Amniotic epithelial cell (primary cell): ENCODE results near the gene C4B.
"Not testable (repeated sequence)": the region's sequence is repeated elsewhere in the genome, so short reads cannot be mapped to it uniquely, and the experiment has no call there.

Source experiments
- DNase-seq: peaks from one replicate; pipeline ENCODE4 v3.0.0-alpha.2; 2010; ENCODE audit warnings: low read depth

Gene C4B

GRCh38 chr6:32053314-32053713 lies 38.7 kb downstream of the C4B start:
- not testable (repeated sequence) for DNase-seq

DNA sequence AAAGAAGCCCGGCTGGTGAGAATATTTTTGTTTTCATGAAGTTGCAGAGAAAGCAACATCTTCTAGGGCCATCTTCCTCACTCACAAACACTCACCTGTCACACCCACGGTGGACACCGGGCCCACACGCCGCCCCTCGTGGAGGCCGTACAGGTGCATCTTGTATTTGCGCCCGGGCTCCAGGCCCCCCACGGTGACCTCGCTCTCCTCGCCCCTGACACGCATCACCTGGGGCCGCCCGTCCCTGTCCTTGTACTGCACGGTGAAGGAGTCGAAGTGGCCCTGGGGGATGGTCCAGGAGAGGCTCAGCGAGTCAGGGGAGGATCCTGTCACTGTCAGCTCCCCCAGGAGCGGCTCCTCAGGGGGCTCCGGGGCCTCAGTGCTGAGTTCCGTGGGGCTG lies 41.2 kb downstream of the C4B start:
- DNase-seq = not testable (repeated sequence)

GRCh38 chr6:32056254-32056653 lies 41.7 kb downstream of the C4B start:
- DNase-seq = no peak

- DNase-seq = no peak
These were observed 43.4 kb downstream of the C4B start for GRCh38 chr6:32057966-32058365.

DNA sequence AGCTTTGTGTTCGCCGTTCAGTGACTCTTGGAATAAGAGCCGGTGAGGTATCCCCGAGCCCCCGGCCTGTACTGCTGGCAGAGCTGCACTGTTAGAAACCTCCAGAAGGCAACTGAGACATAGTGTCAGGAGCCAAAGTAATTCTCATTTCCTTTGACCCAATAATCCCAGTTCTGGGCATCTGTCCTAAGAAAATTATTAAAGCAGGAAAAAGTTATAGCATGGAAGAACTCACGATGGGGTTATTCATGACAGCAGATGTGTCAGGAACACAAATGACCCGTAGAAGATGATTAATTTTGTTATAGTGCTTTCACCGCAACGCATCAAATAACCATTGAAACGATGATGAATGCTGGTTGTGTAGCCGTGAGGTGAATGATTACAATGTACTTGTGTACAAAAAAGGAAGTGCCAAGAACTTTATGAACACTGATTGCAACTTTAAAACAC lies 43.9 kb downstream of the C4B start:
- DNase-seq = no peak

- peak; percentile 38 for DNase-seq
These were observed 46.5 kb downstream of the C4B start for GRCh38 chr6:32060966-32061655.

DNA sequence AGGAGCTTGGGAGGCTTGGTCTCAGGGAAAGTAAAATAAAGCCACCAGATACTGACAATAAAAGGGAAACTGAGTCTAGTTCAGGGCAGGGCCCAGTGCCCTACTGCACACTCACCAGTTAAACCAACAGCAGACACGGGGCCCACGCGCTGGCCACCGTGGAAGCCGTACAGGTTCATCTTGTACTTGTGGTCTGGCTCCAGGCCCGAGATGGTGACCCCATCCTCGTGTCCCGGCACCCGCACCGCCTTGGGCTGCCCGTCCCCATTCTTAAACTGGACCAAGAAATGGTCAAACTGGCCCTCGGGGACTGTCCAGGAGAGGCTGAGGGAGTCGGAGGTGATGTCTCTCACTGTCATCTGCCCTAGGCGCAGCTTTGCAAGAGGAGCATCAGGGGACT lies 50.1 kb downstream of the C4B start:
- no peak for DNase-seq

- DNase-seq = not testable (repeated sequence)
These were observed 52.9 kb downstream of the C4B start for GRCh38 chr6:32067521-32067920.

- DNase-seq = not testable (repeated sequence)
These were observed 53.7 kb downstream of the C4B start for GRCh38 chr6:32068315-32068714.

DNA sequence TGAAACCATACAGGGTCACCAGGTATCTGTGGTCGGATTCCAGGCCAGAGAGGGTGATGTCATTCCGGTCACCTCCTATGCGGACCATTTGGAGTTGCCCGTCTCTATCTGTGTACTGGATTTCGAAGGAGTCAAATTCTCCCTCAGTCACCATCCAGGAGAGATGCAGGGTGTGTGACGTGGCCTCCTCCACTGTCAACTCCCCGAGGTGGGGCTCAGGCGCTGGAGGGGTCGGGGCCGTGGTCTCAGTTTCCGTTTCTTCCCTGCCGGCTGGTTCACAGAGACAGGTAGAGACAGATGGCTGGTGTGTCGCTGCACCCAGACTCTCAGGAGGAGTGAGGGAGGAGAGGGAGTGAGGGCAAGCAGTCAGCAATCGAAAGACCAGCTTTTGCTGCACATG lies 54.3 kb downstream of the C4B start:
- no peak for DNase-seq

GRCh38 chr6:32069460-32069859 lies 54.9 kb downstream of the C4B start:
- no peak for DNase-seq

GRCh38 chr6:32069878-32070515 lies 55.4 kb downstream of the C4B start:
- no peak for DNase-seq

GRCh38 chr6:32070814-32071543 lies 56.4 kb downstream of the C4B start:
- no peak for DNase-seq

DNA sequence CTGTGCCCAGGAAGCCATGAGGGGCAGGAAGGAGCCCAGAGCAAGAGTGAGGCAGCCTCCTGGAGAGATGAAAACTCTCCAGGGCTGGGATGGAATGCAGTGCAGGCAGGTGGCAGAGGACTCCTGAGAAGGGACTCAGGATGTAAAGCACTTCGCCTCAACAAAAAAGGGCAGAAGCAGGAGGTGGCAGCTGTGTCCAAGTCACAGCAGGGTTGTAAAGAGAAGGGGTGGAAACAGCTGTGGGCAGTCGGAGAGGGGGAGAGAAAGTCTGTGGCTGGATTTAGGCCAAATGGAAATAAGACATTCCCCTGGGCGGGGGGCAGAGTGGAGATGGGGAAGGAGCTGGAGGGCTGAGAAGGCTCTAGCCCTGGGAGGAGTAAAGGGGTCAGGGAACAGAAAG lies 58.5 kb downstream of the C4B start:
- no peak for DNase-seq

GRCh38 chr6:32073613-32074012 lies 59.0 kb downstream of the C4B start:
- no peak for DNase-seq

- DNase-seq = peak; percentile 25
These were observed 60.5 kb downstream of the C4B start for GRCh38 chr6:32074996-32075532.

DNA sequence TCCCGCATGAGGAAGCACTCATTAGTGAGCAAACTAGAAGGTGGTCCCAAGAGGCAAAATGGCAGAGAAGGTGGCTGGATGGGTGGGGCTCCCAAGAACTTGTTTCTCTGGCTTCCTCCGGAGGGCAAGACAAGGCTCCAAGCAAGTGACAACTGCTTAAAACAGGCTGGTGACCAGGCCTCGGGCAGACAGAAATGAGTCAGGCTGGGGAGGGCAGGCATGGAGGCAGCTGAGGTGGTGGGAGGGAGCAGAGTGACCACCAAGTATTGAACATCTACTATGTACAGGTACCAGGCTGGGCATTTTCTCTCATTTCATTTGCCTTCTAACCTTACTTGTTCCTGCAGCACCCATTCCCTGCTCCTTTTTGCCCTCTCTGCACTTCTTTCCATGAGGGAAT lies 61.2 kb downstream of the C4B start:
- no peak for DNase-seq

- DNase-seq = peak; percentile 97
These were observed 61.8 kb downstream of the C4B start for GRCh38 chr6:32076321-32076809.

DNA sequence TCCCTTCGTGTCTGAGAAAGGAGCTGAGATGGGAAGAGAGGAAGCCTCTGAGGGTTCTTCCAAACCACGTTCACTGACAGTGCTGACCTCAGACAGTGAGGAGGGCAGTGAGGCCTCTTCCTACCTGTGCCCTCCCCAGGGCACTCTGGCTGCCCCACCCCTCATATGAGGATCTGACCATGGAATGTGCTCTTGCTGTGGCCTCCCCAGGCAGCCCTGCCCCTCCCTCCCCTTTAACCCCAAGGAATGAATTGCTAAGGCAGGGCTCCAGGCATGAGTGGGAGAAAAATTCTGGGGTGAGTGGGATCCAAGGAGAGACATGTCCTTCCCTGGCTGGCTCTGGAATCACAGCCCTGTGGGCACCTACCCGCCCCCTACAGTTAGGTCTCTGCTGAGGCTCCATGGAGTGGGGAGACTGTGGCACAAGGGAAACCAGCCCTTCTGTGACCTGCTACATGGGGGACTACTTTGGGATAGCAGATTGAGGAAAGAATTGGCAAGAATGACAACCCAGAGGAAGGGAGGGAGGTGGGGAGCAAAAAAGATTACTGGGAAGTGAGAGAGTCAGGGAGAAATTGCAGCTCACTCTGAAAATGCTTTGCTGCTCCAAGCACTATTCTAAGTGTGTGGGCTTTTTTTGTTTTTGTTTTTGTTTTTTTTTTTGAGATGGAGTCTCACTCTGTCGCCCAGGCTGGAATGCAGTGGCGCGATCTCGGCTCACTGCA lies 65.1 kb downstream of the C4B start:
- no peak for DNase-seq

DNA sequence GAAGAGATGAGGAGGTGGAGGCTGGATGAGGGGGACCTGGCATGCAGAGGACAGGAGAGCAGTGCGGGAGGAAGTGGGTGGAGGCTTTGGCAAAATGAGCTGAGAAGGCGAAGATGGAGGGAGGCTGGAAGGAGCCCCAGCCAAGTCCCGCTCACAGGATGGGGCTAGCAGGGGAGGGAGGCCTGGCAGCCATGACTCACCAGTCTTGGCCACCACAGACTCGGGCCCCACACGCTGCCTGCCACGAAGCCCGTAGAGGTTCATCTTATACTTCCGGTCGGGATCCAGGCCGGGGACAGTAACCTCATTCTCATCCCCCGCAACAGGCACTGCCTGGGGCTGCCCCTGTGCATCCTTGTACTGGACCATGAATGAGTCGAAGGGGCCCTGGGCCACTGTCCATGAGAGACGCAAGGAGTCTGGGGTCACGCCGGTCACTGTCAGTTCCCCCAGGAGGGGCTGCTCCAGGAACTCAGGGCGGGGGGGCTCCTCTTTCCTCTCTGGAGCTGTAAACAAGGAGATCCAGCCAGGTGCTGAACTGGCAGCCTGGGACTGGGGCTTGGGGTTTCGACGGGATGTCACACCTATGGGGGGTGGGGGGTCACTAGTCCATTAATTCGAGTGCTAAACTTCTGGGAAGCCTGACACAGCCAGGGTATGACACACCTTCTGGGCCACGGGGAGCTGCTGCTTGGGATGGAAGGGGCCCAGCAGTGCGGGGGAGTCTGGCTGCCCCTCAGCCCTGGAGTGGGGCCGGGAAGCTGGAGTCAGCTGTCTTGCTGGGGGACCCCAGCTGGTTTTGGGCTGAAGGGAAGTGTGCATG lies 66.8 kb downstream of the C4B start:
- DNase-seq = peak; percentile 78

DNA sequence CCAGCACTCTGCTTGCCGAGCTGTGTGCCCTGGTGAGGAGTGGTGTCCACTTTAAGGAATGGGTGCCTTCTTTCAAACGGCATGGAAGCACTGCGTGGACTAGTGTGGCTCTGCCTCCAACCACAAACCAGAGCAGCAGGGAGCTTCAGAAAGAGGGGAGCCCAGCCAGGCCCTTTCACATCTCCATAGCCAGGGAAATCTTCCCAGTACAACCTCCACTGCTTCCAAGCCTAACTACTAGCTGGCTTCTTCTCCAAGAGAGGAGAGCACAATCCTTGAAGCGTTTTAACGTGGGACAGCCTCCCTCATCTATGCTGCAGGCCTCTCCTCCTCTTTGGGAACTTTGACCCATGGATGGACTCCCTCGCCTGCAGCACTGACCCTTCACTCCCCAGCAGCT lies 67.9 kb downstream of the C4B start:
- no peak for DNase-seq
